GM21447 (cell line): ENCODE measurements around the gene DNAJB6.

ENCODE experiments used
- ATAC-seq: cut with Tn5 transposase; IDR thresholded peaks from one replicate; pipeline ENCODE4 v1.9.1; 2021; ENCODE audit not compliant: unreplicated experiment

The DNAJB6 gene

GRCh38 chr7:157336383-157337315 lies at the start of gene DNAJB6:
Gene DNAJB6 (plus strand): TSS chr7:157337004. CDS start chr7:157358573, 21,569 bp downstream.
- ATAC-seq, result peak; percentile 64

GRCh38 chr7:157291404-157292080 lies 45.3 kb upstream of the DNAJB6 start:
- no peak for ATAC-seq

- ATAC-seq, result no peak
These were observed 44.5 kb upstream of the DNAJB6 start for GRCh38 chr7:157292258-157292657.

GRCh38 chr7:157292770-157293412 lies 43.9 kb upstream of the DNAJB6 start:
- no peak for ATAC-seq

GRCh38 chr7:157293413-157293788 lies 43.4 kb upstream of the DNAJB6 start:
- ATAC-seq, result no peak

- ATAC-seq, result no peak
These were observed 42.0 kb upstream of the DNAJB6 start for GRCh38 chr7:157294773-157295172.

- no peak for ATAC-seq
These were observed 41.5 kb upstream of the DNAJB6 start for GRCh38 chr7:157295338-157295737.

- no peak for ATAC-seq
These were observed 39.6 kb upstream of the DNAJB6 start for GRCh38 chr7:157297185-157297584.

GRCh38 chr7:157299317-157299612 lies 37.5 kb upstream of the DNAJB6 start:
- ATAC-seq, result no peak

GRCh38 chr7:157299613-157300368 lies 37.0 kb upstream of the DNAJB6 start:
- no peak for ATAC-seq

GRCh38 chr7:157300369-157300825 lies 36.4 kb upstream of the DNAJB6 start:
- no peak for ATAC-seq

GRCh38 chr7:157301610-157302120 lies 35.1 kb upstream of the DNAJB6 start:
- no peak for ATAC-seq

GRCh38 chr7:157306846-157307838 lies 29.7 kb upstream of the DNAJB6 start:
- ATAC-seq, result no peak

- no peak for ATAC-seq
These were observed 26.7 kb upstream of the DNAJB6 start for GRCh38 chr7:157309988-157310668.

GRCh38 chr7:157310676-157311185 lies 26.1 kb upstream of the DNAJB6 start:
- ATAC-seq, result no peak

GRCh38 chr7:157312941-157313340 lies 23.9 kb upstream of the DNAJB6 start:
- ATAC-seq, result no peak

GRCh38 chr7:157313645-157314044 lies 23.2 kb upstream of the DNAJB6 start:
- ATAC-seq, result no peak

- ATAC-seq, result peak; percentile 72
These were observed 18.6 kb upstream of the DNAJB6 start for GRCh38 chr7:157318015-157318706.
